Measurements from ENCODE around the gene MRPS10. TPM values are rescaled to one million over a fixed set of nuclear protein-coding genes. Genes with fewer than 3 reads are reported as not detected.

MRPS10 gene
- polyA plus RNA-seq, 3 donors: 9.2 to 33.0 (median 31.4) TPM

GRCh38 chr6:42232035-42232434 lies 14.4 kb upstream of the MRPS10 start:
- peaks cover 78 to 98% of the 10 kb centered on the region in 2 donors for H3K36me3 ChIP-seq (replicated peaks in 1 of 2; ENCODE audit: control insufficient read depth in 1 of 2, insufficient read depth in 2 of 2, low read length in 2 of 2)
- no peaks in the 10 kb centered on the region for H4K20me1 ChIP-seq (ENCODE audit: insufficient read depth, low read length)
- H3K4me1 ChIP-seq (ENCODE audit: control insufficient read depth in 1 of 2, insufficient read depth in 2 of 2, low read length in 2 of 2): no peaks in the 10 kb centered on the region
- no peaks in the 10 kb centered on the region for H3K9me3 ChIP-seq (replicated peaks in 1 of 2; ENCODE audit: control insufficient read depth in 1 of 2, insufficient read depth in 1 of 2, low read length in 2 of 2)
- no peak for DNase-seq
- WGBS (ENCODE audit: insufficient coverage): no CpG with 5 or more reads among the region's 3 CpGs
- intact Hi-C loops (cut with micrococcal nuclease): no loop called here
- H3K9ac ChIP-seq (ENCODE audit: insufficient read depth, low read length, poor library complexity, severe bottlenecking): no peak overlapping the region
- TF ChIP-seq, protein P1, sequence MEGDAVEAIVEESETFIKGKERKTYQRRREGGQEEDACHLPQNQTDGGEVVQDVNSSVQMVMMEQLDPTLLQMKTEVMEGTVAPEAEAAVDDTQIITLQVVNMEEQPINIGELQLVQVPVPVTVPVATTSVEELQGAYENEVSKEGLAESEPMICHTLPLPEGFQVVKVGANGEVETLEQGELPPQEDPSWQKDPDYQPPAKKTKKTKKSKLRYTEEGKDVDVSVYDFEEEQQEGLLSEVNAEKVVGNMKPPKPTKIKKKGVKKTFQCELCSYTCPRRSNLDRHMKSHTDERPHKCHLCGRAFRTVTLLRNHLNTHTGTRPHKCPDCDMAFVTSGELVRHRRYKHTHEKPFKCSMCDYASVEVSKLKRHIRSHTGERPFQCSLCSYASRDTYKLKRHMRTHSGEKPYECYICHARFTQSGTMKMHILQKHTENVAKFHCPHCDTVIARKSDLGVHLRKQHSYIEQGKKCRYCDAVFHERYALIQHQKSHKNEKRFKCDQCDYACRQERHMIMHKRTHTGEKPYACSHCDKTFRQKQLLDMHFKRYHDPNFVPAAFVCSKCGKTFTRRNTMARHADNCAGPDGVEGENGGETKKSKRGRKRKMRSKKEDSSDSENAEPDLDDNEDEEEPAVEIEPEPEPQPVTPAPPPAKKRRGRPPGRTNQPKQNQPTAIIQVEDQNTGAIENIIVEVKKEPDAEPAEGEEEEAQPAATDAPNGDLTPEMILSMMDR (IDR thresholded peaks at IDR 0.05): no peak
- Mint-ChIP-seq H3K36me3 (peaks cover 74 to 89% of the 10 kb centered on the region in 2 donors), H3K27me3 (ENCODE audit: low read depth in 3 of 3) (no peaks in the 10 kb centered on the region), H3K9me3 (no peaks in the 10 kb centered on the region), H3K4me3 (no peak overlapping the region), H3K4me1 (no peaks in the 10 kb centered on the region), H3K27ac (no peak overlapping the region)
- no peak overlapping the region for H2AFZ ChIP-seq (ENCODE audit: insufficient read depth, low read depth, low read length, poor library complexity, severe bottlenecking)
- no peak overlapping the region for H3K4me3 ChIP-seq (replicated peaks in 1 of 3; ENCODE audit: low read depth in 2 of 3, low read length in 3 of 3)
- H3K27ac ChIP-seq (ENCODE audit: low read depth in 1 of 2, low read length in 2 of 2): no peak overlapping the region
- no peaks in the 10 kb centered on the region for H3K79me2 ChIP-seq (ENCODE audit: insufficient read depth, low read length)
- no peak overlapping the region for H3K4me2 ChIP-seq (replicated peaks; ENCODE audit: extremely low read depth, low read length, poor library complexity, severe bottlenecking)
- no peaks in the 10 kb centered on the region for H3K27me3 ChIP-seq (ENCODE audit: control insufficient read depth in 2 of 2, insufficient read depth in 2 of 2, low read length in 2 of 2)

- no peaks in the 10 kb centered on the region for H3K4me1 Mint-ChIP-seq
- intact Hi-C loops (cut with micrococcal nuclease): no loop called here
- Histone ChIP-seq H3K9me3 (replicated peaks in 1 of 2; ENCODE audit: control insufficient read depth in 1 of 2, insufficient read depth in 1 of 2, low read length in 2 of 2) (no peaks in the 10 kb centered on the region), H3K4me2 (replicated peaks; ENCODE audit: extremely low read depth, low read length, poor library complexity, severe bottlenecking) (no peak overlapping the region), H3K36me3 (replicated peaks in 1 of 2; ENCODE audit: control insufficient read depth in 1 of 2, insufficient read depth in 2 of 2, low read length in 2 of 2) (peaks cover 69 to 95% of the 10 kb centered on the region in 2 donors), H3K9ac (ENCODE audit: insufficient read depth, low read length, poor library complexity, severe bottlenecking) (no peak overlapping the region), H2AFZ (ENCODE audit: insufficient read depth, low read depth, low read length, poor library complexity, severe bottlenecking) (no peak overlapping the region), H3K4me3 (replicated peaks in 1 of 3; ENCODE audit: low read depth in 2 of 3, low read length in 3 of 3) (no peak overlapping the region), H3K4me1 (ENCODE audit: control insufficient read depth in 1 of 2, insufficient read depth in 2 of 2, low read length in 2 of 2) (no peaks in the 10 kb centered on the region), H3K27ac (ENCODE audit: low read depth in 1 of 2, low read length in 2 of 2) (no peak overlapping the region), H4K20me1 (ENCODE audit: insufficient read depth, low read length) (no peaks in the 10 kb centered on the region), H3K27me3 (ENCODE audit: control insufficient read depth in 2 of 2, insufficient read depth in 2 of 2, low read length in 2 of 2) (no peaks in the 10 kb centered on the region), H3K79me2 (ENCODE audit: insufficient read depth, low read length) (no peaks in the 10 kb centered on the region)
- no peaks in the 10 kb centered on the region for H3K9me3 Mint-ChIP-seq
- TF ChIP-seq, protein P1 (IDR thresholded peaks at IDR 0.05): no peak
- peak overlapping the region in 2 of 7 donors; percentile 3 to 6 for H3K27ac Mint-ChIP-seq
- 93% methylated on average over 3 of the region's 8 CpGs for WGBS (ENCODE audit: insufficient coverage)
- no peaks in the 10 kb centered on the region for H3K27me3 Mint-ChIP-seq (ENCODE audit: low read depth in 3 of 3)
- no peak overlapping the region for H3K4me3 Mint-ChIP-seq
- H3K36me3 Mint-ChIP-seq: peaks cover 69 to 85% of the 10 kb centered on the region in 2 donors
- no peak for DNase-seq
Measured at GRCh38 chr6:42230345-42231321, 13.0 kb upstream of the MRPS10 start.
